Upper lobe of left lung (tissue), 6 donors: ENCODE results near the gene ADGRV1. TPM values are rescaled to one million over a fixed set of nuclear protein-coding genes. Genes with fewer than 3 reads are reported as not detected.

ENCODE experiments used
- ATAC-seq, 2 donors: fragments of 200-7000 bp; cut with Tn5 transposase; one replicate each; pipeline ENCODE4 v1.9.1; 2022; ENCODE audit warnings: mild to moderate bottlenecking in 2 of 2, moderate library complexity in 2 of 2; ENCODE audit not compliant: low FRiP score in 2 of 2
- DNase-seq, 2 donors: peaks; one replicate each; pipeline ENCODE4 v3.0.0-alpha.2; 2019 to 2020
- H3K27ac ChIP-seq, 4 donors: fragments of 200-600 bp; sonication (generic); one replicate each; pipeline ENCODE4 v1.5.1; 2016 to 2019
- H3K27me3 ChIP-seq, 4 donors: fragments of 200-600 bp; sonication (generic); one replicate each; pipeline ENCODE4 v1.5.1; 2017 to 2019
- H3K36me3 ChIP-seq, 4 donors: fragments of 200-600 bp; sonication (generic); one replicate each; pipeline ENCODE4 v1.5.1; 2016 to 2019
- H3K4me1 ChIP-seq, 4 donors: fragments of 200-600 bp; sonication (generic); one replicate each; pipeline ENCODE4 v1.5.1; 2018 to 2019
- H3K4me3 ChIP-seq, 4 donors: fragments of 200-600 bp; sonication (generic); one replicate each; pipeline ENCODE4 v1.5.1; 2017 to 2019; ENCODE audit warnings: mild to moderate bottlenecking in 2 of 4, moderate library complexity in 1 of 4
- H3K9me3 ChIP-seq, 4 donors: fragments of 200-600 bp; sonication (generic); one replicate each; pipeline ENCODE4 v1.5.1; 2018 to 2019
- CTCF ChIP-seq, 6 experiments: fragments of 450-650 bp in 4 of 6; fragments of 200-600 bp in 2 of 6; sonication (generic) in 2 of 6; IDR thresholded peaks; one replicate each; pipeline ENCODE4 v1.5.1; 2016 to 2019; ENCODE audit warnings: antibody characterized with exemption in 6 of 6
- EP300 ChIP-seq, 4 donors: sonication (generic); formaldehyde crosslinking; IDR thresholded peaks; one replicate each; pipeline ENCODE4 v1.5.1; 2017; ENCODE audit warnings: antibody characterized with exemption in 4 of 4, control low read depth in 2 of 4
- POLR2A ChIP-seq, 4 donors: fragments of 450-650 bp; IDR thresholded peaks; one replicate each; pipeline ENCODE4 v1.5.1; 2016 to 2017; ENCODE audit warnings: antibody characterized with exemption in 4 of 4, mild to moderate bottlenecking in 2 of 4
- POLR2AphosphoS5 ChIP-seq, 2 donors: sonication (generic); formaldehyde crosslinking; IDR thresholded peaks; one replicate each; pipeline ENCODE4 v1.5.1; 2017; ENCODE audit warnings: antibody characterized with exemption in 2 of 2
- WGBS, 2 donors: methylation state at CpG; one replicate each; pipeline ENCODE4 v1.1.5; 2017 to 2018; 5-methylcytosine and 5-hydroxymethylcytosine counted together
- total RNA-seq, 6 donors: library from RNA; depleted of rRNA in 4 of 6; stranded (reverse); fragments of >200 nt in 4 of 6; gene quantifications; one replicate each; pipeline versions ENCODE4 v1.1.0 to v1.2.1, GENCODE V29; 2016 to 2021
- donor health status: DM: no; HTN: no; CAD: no; lungs with moderate emphysema.
- donor health status: DM: no; HTN: yes; CAD: no; lungs with severe emphysema.

ADGRV1 gene
- total RNA-seq, 6 donors from 2014 or later, result 22.3 to 129 (median 60.4) TPM

- Histone ChIP-seq H3K4me3 (no peak overlapping the region), H3K9me3 (no peaks in the 10 kb centered on the region), H3K27ac (no peak overlapping the region), H3K27me3 (no peaks in the 10 kb centered on the region), H3K4me1 (no peaks in the 10 kb centered on the region), H3K36me3 (no peaks in the 10 kb centered on the region)
- no peak for TF ChIP-seq POLR2AphosphoS5 (IDR thresholded peaks at IDR 0.05)
- no peak for TF ChIP-seq EP300 (IDR thresholded peaks at IDR 0.05)
- TF ChIP-seq POLR2A (IDR thresholded peaks at IDR 0.05), result no peak
- no peak for TF ChIP-seq CTCF (IDR thresholded peaks at IDR 0.05)
- DNase-seq, result no peak
- 80 to 86% methylated on average over 3 of the region's 3 CpGs for WGBS, 2 donors
- no peak for ATAC-seq
These were observed 271.5 kb downstream of the ADGRV1 start for GRCh38 chr5:90830058-90830457.

- no peak for TF ChIP-seq CTCF (IDR thresholded peaks at IDR 0.05)
- TF ChIP-seq POLR2A (IDR thresholded peaks at IDR 0.05), result no peak
- no peak for TF ChIP-seq EP300 (IDR thresholded peaks at IDR 0.05)
- no peak for TF ChIP-seq POLR2AphosphoS5 (IDR thresholded peaks at IDR 0.05)
- no peak overlapping the region for H3K27ac ChIP-seq
- H3K4me3 ChIP-seq, result no peak overlapping the region
- WGBS, 2 donors, result 83 to 92% methylated on average over 2 of the region's 2 CpGs
- ATAC-seq, result no peak
- no peaks in the 10 kb centered on the region for H3K27me3 ChIP-seq
- no peaks in the 10 kb centered on the region for H3K36me3 ChIP-seq
- no peaks in the 10 kb centered on the region for H3K9me3 ChIP-seq
- DNase-seq, result no peak
- H3K4me1 ChIP-seq, result no peaks in the 10 kb centered on the region
These were observed 275.2 kb downstream of the ADGRV1 start for GRCh38 chr5:90833753-90834152.

- Histone ChIP-seq H3K4me3 (no peak overlapping the region), H3K36me3 (no peaks in the 10 kb centered on the region), H3K4me1 (no peaks in the 10 kb centered on the region), H3K27ac (no peak overlapping the region), H3K9me3 (no peaks in the 10 kb centered on the region), H3K27me3 (no peaks in the 10 kb centered on the region)
- ATAC-seq (no peak), DNase-seq (no peak)
- WGBS, 2 donors, result 95 to 98% methylated on average over 3 of the region's 3 CpGs
- TF ChIP-seq EP300 (IDR thresholded peaks at IDR 0.05) (no peak), CTCF (IDR thresholded peaks at IDR 0.05) (no peak), POLR2AphosphoS5 (IDR thresholded peaks at IDR 0.05) (no peak), POLR2A (IDR thresholded peaks at IDR 0.05) (no peak)
These were observed 276.1 kb downstream of the ADGRV1 start for GRCh38 chr5:90834711-90835110.

- ATAC-seq (no peak), DNase-seq (no peak)
- Histone ChIP-seq H3K4me1 (no peaks in the 10 kb centered on the region), H3K4me3 (no peak overlapping the region), H3K27ac (no peak overlapping the region), H3K9me3 (no peaks in the 10 kb centered on the region), H3K27me3 (no peaks in the 10 kb centered on the region), H3K36me3 (no peaks in the 10 kb centered on the region)
- no peak for TF ChIP-seq CTCF (IDR thresholded peaks at IDR 0.05)
- TF ChIP-seq POLR2A (IDR thresholded peaks at IDR 0.05), result no peak
- no peak for TF ChIP-seq EP300 (IDR thresholded peaks at IDR 0.05)
- TF ChIP-seq POLR2AphosphoS5 (IDR thresholded peaks at IDR 0.05), result no peak
- 56 to 60% methylated on average over 5 of the region's 5 CpGs for WGBS, 2 donors
These were observed 284.8 kb downstream of the ADGRV1 start for GRCh38 chr5:90843443-90843842.

- no peaks in the 10 kb centered on the region for H3K4me1 ChIP-seq
- no peaks in the 10 kb centered on the region for H3K27me3 ChIP-seq
- H3K9me3 ChIP-seq, result no peaks in the 10 kb centered on the region
- DNase-seq, result no peak
- TF ChIP-seq POLR2A (IDR thresholded peaks at IDR 0.05) (no peak), EP300 (IDR thresholded peaks at IDR 0.05) (no peak), POLR2AphosphoS5 (IDR thresholded peaks at IDR 0.05) (no peak)
- H3K4me3 ChIP-seq, result no peak overlapping the region
- no peak overlapping the region for H3K27ac ChIP-seq
- H3K36me3 ChIP-seq, result no peaks in the 10 kb centered on the region
- ATAC-seq, result no peak
- 77 to 82% methylated on average over 5 of the region's 5 CpGs for WGBS, 2 donors
These were observed 286.3 kb downstream of the ADGRV1 start for GRCh38 chr5:90844931-90845330.
